KG1 (cell line): ENCODE measurements around the gene TTC28.
"Not testable (repeated sequence)": the region's sequence is repeated elsewhere in the genome, so short reads cannot be mapped to it uniquely, and the experiment has no call there.

ENCODE experiments used
- DNase-seq: peaks from one replicate; lab custom pipeline; 2025; lab: John Stamatoyannopoulos, UW

Gene TTC28

DNA sequence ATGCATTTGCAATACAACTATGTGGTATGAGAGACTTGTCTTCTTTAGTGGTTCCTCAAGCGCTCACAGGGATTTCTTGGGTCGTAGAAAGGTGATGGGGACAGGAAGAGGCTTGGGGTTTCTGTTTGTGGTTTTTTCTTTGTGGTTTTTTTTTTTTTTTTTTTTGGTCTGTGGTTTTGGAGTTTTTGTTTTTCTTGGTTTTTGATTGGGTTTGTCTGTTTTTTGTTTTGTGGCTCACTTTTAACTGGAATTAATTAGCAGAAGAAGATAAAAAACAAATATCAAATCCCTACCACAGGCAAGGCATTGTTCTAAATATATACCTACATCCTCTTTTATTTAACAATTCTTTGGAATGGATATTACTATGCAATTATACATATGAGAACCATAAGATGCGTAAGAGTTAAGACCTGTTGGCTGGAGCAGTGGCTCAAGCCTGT lies 5.5 kb downstream of the TTC28 start:
- DNase-seq = peak; percentile 34

DNA sequence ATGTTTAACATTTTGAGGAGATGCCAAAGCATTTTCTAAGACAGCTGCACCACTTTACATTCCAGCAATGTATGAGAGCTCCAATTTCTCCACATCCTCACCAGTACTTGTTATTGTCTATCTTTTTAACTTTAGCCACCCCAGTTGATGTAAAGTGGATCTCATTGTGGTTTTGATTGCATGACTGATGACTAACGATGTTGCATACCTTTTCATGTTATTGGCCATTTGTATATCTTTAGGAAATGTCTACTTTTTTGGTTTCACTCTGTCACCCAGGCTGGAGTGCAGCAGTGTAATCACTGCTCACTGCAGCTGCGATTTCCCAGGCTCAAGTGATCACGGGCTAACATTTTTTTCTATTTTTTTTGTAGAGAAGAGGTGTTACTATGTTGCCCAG lies 8.9 kb downstream of the TTC28 start:
- DNase-seq = no peak

DNA sequence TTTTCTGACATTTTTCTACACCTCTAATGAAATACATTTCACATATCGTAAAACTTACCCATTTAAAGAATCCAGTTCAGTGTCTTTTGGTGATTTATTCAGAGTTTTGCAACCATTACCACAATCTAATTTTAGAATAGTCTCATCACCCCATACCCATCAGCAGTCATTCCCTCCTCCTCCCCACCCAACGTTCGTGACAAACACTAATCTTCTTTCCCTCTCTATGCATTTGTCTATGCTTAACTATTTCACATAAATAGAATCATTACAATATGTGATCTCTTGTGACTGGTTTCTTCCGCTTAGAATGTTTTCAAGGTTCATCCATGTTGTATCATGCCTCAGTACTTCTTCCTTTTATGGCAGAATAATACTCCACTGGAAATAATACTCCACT lies 9.5 kb downstream of the TTC28 start:
- DNase-seq = no peak

DNA sequence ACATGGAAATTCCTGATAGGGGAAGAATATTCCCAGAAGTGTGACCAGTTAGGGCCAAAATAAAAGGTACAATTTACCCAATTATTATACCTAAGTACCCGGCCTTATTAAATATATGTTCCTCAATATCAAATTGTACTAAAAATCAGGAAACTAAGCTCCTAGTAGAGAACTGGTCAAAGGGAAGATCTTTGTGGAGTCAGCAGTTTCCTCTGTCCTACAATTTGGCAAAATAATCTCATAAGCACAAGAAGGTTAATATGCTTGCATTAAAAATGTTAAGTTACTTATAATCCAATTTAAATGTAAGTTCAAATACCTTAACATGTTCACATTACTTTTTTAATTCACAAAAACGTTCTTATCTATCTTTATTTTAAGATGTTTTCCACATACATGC lies 10.3 kb downstream of the TTC28 start:
- DNase-seq = no peak

DNA sequence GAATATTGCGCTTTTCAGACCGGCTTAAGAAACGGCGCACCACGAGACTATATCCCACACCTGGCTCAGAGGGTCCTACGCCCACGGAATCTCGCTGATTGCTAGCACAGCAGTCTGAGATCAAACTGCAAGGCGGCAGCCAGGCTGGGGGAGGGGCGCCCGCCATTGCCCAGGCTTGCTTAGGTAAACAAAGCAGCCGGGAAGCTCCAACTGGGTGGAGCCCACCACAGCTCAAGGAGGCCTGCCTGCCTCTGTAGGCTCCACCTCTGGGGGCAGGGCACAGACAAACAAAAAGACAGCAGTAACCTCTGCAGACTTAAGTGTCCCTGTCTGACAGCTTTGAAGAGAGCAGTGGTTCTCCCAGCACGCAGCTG lies 16.1 kb downstream of the TTC28 start:
- not testable (repeated sequence) for DNase-seq

DNA sequence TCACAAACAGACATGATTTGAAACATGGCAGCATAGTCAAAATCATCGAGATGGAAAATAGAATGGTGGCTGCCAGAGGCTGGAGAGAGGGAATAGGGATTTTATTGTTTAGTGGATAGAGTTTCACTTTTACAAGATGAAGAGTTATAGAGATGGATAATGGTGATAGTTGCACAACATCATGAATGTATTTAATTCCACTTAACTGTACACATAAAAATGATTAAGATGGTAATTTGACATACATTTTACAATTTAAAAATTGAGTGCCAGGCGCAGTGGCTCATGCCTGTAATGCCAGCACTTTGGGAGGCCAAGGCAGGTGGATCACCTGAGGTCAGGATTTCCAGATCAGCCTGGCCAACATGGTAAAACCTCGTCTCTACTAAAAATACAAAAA lies 21.2 kb downstream of the TTC28 start:
- no peak for DNase-seq

DNA sequence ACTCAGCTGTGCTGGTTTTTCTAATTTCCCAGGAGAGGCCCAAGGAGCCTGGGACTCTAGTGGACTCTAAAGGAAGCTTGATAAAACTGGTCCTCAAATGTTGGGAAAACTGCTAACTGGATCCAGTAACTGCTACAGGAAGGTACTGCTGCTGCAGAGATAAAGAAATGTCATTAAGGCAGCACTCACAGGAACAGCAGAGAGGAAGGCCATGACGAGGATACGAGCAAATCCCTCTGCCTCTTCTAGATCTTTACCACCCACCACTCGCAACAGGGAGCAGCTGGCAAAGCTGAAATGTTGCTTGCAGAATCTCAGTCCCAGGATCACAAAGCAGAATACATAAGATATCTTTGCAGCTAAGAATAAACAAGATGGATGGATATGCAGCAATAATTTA lies 23.5 kb downstream of the TTC28 start:
- DNase-seq = no peak

DNA sequence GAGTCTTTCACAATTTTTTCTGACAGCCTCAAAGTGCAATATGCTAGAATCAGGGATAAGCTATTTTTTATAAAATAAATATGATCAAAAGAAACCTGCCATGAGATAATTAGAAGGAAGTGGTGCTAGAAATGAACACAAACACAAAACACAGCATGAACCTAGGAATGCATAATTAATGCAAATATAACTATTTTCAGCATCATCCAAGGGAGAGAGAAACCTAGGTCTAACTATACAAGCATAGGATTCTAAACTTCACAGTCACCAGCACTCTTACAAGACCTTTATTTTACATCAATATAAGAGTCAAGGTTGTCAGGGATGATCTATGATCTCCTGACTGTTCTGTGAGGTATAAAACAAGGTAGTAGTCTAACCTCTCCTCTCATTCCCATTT lies 29.2 kb downstream of the TTC28 start:
- DNase-seq = no peak

DNA sequence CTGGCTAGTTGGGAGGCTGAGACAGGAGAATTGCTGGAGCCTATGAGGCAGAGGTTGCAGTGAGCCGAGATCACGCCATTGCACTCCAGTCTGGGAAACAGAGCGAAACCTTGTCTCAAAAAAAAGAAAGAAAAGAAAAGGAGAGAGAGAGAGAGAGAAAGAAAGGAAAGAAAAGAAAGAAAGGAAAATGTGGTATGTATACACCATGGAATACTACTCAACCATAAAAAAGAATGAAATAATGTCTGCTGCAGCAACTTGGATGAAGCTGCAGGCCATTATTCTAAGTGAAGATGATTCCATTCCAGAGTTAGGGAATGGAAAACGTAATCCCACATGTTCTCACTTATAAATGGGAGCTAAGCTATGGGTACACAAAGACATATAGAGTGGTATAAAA lies 30.8 kb downstream of the TTC28 start:
- no peak for DNase-seq

DNA sequence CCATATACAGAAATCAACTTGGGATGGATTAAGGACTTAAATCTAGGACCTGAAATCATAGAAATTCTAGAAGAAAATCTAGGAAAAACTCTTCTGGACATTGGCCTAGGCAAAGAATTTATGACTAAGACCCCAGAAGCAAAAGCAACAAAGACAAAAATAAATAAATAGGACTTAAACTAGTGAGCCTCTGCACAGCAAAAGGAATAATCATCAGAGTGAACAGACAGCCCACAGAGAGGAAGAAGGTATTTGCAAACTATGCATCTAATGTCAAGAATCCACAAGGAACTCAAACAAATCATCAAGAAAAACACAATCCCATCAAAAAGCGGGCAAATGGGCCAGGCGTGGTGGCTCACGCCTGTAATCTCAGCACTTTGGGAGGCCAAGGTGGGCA lies 32.4 kb downstream of the TTC28 start:
- DNase-seq = no peak

DNA sequence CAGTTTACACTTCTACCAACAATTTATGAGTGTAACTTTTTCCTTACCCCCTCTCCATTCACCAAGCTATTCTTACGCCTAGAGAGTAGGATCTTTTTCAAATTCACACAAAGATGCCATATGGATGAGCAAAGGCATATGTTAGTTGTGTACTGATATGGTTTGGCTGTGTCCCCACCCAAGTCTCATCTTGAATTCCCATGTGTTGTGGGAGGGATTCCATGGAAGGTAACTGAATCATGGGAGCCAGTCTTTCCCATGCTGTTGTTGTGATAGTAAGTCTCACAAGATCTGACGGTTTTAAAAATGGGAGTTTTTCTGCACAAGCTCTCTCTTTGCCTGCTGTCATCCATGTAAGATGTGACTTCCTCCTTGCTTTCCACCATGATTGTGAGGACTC lies 40.3 kb downstream of the TTC28 start:
- no peak for DNase-seq

DNA sequence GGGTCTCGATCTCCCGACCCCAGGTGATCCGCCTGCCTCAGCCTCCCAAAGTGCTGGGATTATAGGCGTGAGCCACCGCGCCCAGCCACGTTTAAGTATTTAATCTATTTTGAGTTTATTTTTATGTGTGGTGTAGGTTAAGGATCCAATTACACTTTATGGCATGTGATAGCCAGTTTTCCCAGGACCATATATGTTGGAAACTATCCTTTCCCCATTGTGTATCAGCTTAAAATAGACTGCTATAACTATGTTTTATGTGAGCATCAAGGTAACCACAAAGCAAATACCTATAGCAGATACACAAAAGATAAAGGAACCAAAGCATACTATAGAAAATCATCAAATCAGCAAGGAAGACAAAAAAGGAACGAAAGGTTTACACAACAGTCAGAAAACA lies 42.4 kb downstream of the TTC28 start:
- no peak for DNase-seq

DNA sequence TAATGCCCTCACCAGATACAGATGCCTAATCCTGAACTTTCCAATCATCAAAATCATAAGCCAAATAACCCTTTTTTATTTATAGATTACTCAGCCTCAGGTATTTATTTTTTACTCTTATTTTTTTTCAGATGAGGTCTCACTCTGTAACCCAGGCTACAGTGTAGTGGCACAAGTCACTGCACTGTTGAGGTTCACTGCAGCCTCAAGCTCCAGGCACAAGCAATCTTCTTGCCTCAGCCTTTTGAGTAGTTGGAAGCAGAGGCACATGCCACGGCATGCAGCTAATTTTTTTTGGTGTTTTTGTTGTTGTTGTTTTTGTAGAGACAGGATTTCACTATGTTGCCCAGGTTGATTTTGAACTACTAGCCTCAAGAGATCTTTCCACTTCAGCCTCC lies 49.5 kb downstream of the TTC28 start:
- DNase-seq = no peak

DNA sequence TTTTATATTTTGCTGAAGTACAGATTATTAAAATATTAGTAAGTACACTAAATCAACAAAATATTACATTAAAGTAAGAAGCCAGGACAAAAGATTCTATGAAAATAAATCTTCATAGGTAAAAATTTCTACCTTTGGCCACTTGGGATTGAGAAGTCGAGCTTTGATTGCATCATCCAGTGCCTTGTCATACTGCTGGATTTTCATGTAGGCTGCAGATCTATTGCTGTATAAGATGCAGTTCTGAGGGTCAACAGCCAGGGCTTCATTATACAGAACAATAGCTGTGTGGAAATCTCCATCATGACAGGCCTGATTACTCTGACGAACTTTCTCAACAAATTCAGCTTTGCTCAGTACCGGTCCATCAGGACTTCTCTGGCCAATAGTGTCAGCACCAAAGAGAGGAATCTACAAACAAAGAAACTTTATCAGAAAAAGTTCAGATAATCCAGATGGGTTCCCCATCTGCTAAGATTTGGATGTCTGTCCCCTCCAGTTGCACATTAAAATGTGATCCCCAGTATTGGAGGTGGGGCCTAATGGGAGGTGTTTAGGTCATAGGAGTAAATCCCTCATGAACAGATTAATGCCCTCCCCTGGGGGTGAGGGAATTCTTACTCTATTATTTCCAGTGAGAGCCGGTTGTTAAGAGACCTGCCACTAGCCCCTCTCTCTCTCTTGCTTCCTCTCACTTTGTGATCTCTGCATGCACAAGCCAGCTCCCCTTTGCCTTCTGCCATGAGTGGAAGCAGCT lies 50.0 kb downstream of the TTC28 start:
- DNase-seq = no peak

DNA sequence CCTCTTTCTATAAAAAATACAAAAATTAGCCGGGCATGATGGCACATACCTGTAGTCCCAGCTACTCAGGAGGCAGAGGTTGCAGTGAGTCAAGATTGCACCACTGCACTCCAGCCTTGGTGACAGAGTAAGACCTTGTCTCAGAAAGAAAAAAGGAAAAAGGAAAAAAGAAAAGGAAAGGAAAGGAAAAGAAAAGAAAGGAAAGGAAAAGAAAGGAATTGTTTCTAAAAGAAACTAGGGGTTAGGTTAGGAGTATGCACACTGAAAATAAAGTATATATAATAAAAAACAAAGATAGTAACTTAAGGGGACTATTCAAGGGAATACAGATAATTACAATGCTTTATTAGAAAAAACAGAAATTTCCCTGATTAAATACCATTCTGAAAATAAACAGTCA lies 50.9 kb downstream of the TTC28 start:
- no peak for DNase-seq

DNA sequence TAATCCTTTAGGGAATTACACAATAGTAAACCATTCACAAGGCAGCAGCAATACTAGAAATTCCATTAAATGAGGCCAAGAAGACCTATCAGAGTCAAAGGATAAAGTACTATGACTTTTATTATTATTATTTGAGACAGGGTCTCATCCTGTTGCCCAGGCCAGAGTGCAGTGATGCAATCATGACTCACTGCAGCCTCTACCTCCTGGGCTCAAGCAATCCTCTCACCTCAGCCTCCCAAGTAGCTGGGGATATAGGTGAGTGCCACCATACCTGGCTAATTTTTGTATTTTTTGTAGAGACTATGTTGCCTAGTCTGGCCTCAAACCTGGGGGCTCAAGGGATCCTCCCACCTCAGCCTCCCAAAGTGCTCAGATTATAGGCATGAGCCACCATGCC lies 51.8 kb downstream of the TTC28 start:
- no peak for DNase-seq

DNA sequence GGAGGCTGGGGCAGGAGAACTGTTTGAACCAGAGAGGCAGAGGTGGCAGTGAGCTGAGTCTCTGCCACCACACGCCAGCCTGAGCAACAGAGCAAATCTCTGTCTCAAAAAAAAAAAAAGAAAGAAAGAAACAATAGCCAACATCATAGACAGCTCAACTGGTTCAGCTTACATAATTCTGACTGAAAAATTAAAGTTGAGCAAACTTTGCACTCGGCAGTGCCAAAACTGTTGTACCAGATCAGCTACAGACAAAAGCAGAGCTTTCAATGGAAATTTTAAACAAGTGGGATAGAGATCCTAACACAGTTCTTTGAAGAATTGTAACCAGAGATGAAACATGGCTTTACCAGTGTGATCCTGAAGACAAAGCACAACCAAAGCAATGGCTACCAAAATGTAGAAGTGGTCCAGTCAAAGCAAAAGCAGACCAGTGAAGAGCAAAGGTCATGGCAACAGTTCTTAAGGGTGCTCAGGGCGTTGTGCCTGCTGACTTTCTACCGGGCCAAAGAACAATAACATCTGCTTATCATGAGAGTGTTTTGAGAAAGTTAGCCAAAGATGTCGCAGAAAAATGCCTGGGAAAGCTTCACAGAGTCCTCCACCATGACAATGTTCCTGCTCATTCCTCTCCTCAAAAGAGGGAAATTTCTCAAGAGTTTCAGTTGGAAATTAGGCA lies 59.3 kb downstream of the TTC28 start:
- no peak for DNase-seq

DNA sequence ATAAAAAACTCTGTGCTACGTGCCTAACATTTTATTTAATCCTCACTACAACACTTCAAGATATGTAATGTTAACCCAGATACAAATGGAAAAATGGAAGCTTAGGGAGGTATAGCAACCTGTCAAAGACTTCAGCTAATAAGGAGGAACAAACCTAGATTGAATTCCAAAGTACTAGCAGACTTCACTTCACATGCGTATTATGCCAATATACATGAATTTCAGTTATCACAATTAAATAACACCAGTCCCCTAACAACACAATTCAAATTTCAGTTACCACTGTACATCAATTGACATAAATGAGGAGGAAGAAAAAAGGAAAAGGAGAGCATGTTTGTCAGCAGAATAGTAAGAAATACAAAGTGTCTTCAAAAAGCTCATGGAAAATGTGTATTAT lies 60.4 kb downstream of the TTC28 start:
- no peak for DNase-seq

DNA sequence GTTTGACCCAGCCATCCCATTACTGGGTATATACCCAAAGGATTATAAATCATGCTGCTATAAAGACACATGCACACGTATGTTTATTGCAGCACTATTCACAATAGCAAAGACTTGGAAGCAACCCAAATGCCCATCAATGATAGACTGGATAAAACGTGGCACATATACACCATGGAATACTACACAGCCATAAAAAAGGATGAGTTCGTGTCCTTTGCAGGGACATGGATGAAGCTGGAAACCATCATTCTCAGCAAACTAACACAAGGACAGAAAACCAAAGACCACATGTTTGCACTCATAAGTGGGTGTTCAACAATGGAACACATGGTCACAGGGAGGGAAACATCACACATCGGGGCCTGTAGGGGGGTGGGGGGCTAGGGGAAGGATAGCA lies 64.2 kb downstream of the TTC28 start:
- not testable (repeated sequence) for DNase-seq

DNA sequence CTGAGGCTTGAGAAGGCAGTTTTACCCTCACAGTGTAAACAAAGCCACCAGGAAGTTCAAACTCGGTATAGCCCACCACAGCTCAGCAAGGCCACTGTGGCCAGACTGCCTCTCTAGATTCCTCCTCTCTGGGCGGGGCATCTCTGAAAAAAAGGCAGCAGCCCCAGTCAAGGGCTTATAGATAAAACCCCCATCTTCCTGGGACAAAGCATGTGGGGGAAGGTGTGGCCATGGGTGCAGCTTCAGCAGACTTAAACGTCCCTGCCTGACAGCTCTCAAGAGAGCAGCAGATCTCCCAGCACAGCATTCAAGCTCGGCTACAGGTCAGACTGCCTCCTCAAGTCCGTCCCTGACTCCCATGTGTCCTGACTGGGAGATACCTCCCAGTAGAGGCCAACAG lies 69.7 kb downstream of the TTC28 start:
- DNase-seq = no peak

DNA sequence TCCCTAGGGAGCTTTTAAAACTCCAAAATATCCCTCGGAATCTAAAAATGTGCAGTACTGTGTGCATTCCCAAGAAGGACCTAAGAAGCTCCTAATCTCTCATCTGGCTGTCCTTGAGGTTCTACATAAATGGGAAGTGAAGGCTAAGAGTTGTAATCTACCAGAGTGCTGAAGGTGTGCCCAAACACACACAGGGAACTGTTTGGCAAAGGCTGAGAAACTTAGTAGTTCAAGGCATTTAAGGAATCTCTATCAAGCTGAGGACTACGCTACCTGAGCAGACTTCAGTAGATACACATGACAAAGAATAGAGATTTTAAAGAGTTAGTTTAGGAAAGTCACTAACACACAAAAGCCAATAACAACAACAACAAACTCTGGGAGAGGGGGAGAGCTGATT lies 71.1 kb downstream of the TTC28 start:
- DNase-seq = no peak

DNA sequence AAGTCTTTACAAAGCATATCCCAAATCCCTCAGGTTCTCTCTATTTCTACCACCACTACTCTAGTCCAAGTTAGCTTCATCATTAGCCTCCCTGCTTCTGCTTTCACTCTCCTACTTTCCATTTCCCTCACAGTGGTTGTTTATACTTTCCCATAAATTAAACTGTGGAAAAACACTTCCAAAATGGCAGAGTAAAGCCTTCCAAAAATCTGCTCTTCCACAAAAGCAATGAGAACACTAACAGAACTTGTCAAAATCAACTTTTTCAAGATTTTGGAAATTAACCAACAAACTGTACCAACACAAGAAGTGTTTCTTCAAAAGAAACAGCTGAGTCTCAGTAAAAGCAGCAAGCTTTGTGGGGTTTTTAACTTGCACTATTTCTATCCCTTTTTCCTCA lies 71.8 kb downstream of the TTC28 start:
- no peak for DNase-seq

DNA sequence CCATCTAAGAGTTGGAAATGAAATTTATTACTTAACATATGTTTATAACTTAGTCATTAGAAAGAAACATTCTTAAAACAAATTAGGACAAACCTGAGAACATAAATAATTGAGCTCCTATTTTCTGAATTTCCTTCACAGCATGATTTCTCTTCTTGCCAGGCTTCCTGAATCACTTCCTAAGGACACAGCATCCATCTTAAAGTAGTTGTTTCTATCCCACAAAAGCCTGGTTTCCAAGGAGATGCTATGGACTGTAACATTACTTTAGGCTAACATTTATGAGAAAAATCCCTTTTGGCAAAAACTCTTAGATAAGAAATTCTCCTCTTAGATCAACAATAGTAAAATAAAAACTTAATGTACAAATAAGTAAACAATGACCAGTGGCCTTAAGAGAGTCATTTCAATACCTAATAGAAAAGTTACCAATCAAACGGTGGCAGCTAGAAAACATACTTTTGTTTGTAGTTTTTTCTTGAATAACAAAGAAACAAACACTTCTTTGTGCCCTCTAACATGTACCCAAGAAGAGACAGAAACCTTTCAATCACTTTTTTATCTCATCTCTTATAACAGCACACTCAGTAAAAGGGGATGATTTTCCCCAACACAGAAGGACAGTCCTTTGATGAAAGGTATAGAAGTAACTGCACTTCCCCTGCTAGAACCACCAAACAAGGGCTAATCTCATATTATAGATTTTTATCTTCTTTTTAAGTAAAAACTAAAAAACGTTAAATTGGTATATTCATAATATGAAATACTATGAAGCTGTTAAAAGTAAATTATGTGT lies 74.5 kb downstream of the TTC28 start:
- DNase-seq = no peak
